Hindlimb muscle (tissue), 1 donor: ENCODE measurements around the gene LMO4. TPM values are rescaled to one million over a fixed set of nuclear protein-coding genes. Genes with fewer than 3 reads are reported as not detected.

Experiments
- DNase-seq: peaks from one replicate; pipeline ENCODE4 v3.0.0-alpha.2; 2013
- polyA plus RNA-seq: library from polyadenylated mRNA; unstranded; fragments of 120-200 nt; gene quantifications from one replicate; pipeline ENCODE4 v1.2.1, GENCODE V29; 2013; ENCODE audit not compliant: insufficient read length

The LMO4 gene
- polyA plus RNA-seq, 1 donor, result 48.1 TPM

- no peak for DNase-seq
These were observed 33.6 kb downstream of the LMO4 start for GRCh38 chr1:87362063-87362833.

- no peak for DNase-seq
These were observed 34.2 kb downstream of the LMO4 start for GRCh38 chr1:87362834-87363426.

DNA sequence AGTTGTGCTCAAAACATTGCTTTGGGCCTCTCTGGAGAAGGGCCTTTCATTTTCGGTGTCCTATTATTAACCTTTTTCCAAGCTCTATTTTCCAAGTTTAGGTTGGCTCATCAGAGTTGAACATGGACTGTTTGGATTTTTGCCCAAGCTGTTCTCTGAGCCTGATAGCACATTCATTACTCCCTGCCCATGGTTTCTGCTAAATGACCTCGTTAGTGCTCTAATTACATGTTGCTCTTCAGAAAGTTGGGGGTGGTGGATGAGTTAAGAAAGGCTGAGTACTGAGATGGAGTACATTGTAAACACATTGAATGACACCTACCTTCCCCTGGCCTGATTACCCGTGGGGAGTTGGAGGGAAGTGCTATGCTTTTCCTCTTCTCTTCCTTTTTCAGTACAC, 38.9 kb downstream of the LMO4 start:
- DNase-seq, result no peak

- no peak for DNase-seq
These were observed 40.2 kb downstream of the LMO4 start for GRCh38 chr1:87368907-87369306.

GRCh38 chr1:87369736-87370478, 41.2 kb downstream of the LMO4 start:
- no peak for DNase-seq

GRCh38 chr1:87370544-87370943, 41.9 kb downstream of the LMO4 start:
- DNase-seq, result no peak

DNA sequence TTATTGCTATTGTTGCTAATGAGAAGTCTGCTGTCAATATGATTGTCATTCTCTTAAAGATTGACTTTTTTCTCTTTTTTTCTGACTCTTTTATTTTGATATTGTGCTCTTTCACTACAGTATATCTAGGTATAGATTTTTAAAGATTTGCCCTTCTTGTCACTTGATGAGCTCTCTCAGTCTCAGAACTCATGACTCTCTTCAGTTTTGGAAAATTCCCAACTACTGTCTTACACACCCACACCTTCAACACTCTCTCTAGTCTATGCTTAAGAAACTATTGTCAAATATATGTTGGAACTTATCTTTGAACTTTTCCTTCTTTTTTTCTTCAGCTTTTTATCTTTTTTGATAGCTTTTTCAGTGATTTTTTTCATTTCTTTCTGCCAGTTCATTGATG, 50.6 kb downstream of the LMO4 start:
- DNase-seq, result no peak

- DNase-seq, result no peak
These were observed 57.6 kb downstream of the LMO4 start for GRCh38 chr1:87386217-87386790.

- no peak for DNase-seq
These were observed 59.7 kb downstream of the LMO4 start for GRCh38 chr1:87388411-87388810.

DNA sequence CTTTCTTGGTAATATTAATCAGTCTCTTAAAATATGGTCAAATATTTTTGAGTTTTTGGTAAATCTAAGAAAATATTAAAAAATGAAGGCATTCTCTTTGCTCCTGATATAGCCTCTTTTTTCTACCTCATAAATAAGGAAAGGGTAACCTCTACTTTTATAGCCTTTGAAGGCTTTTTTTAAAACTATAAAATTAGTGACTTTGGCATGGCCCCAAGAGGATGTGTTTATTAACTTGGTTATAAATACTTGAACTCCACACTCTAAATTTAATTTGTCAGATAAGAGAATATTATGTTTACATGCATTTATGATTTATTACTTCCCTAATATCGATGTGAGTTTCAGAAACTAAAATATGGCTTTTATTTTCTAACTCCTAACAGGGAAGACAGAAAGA, 60.3 kb downstream of the LMO4 start:
- no peak for DNase-seq

DNA sequence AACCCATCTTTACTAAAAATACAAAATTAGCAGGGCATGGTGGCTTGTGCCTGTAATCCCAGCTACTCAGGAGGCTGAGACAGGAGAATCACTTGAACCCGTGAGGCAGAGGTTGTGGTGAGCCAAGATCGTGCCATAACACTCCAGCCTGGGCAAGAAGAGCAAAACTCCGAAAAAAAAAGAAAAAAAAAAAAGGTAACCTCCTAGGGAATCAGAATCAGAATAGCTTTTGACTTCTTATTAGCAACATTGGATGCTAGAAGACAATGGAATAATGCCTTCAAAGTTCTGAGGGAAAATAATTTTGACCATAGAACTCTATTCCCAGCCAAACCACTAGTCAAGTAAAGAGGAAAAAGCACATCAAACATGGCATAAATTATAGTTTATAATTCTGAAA, 60.9 kb downstream of the LMO4 start:
- no peak for DNase-seq

GRCh38 chr1:87392248-87393192, 63.8 kb downstream of the LMO4 start:
- DNase-seq, result no peak

DNA sequence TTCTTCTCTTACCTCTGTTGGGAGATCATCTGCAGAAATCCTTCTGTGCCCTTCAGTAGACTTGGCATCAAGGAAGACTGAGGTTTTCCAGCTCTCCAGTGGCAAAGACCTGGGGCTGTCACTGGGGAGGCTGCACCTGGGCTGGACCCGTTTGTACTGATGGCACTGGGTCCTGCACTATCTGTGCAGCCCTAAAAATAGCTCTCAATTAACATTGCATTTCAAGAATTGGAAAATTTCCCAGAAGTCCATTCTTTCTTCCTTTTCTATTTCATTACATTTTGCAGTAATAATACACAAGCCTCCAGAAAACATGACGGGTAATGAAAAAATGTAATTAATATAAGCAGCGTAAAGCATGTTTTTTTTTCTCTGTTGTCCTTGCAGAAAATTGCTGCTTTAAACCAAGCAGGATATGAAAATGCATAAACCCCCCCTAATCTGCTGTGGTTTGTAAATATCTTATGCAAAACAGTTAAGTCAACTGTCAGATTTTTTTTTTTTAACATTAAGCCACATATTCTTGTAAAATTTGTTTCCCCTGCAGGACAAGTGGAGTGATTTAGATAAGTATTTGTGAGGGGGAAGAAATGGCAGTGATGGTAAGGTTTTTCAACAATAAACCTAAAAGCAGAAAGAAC, 64.9 kb downstream of the LMO4 start:
- DNase-seq, result no peak

DNA sequence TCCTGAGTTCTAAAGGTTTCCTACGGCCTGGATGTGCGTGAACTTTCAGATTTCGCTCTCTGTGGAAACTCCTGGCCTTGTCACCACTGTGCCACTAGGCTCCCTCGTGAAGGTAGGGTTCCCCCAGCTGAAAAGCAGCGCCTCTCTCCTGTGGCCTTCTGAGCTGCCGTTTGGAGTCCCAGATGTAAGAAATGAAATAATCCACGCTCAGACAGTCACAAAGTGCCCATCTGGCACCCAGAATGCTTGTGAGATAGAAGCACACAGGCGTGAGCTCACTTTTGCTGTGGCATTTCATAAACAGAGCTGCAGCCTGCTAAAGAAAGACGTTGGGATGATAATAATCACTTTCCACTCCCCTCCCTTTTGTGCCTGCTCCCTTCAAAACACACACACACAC, 65.8 kb downstream of the LMO4 start:
- no peak for DNase-seq

DNA sequence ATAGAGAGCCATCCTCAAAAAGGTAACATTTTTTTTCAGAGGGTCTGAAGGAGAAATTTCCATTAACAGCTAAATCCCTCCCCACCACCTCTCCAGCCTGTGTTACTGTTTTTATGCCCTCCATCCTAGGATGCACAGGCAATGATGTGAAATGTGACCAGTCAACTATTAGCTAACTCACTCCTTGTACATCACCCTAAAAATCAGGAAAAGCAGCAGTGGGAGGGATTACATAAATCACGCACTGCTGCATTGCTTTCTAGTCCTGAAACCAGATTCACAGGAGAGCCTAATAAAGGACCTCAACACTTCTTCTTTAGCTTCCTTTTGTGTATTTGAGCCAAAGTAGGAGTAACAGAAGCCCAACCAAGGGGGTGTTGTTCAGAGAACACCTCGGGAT, 66.3 kb downstream of the LMO4 start:
- DNase-seq, result no peak
